HFFc6 (cell line): ENCODE data around the gene ZNF888. TPM values are rescaled to one million over a fixed set of nuclear protein-coding genes. Genes with fewer than 3 reads are reported as not detected.
"Not testable (repeated sequence)": the region's sequence is repeated elsewhere in the genome, so short reads cannot be mapped to it uniquely, and the experiment has no call there.

ENCODE experiments used
- DNase-seq: peaks from one replicate; pipeline ENCODE4 v3.0.0-alpha.2; 2018
- H3K27ac Mint-ChIP-seq: 2 replicates; pipeline ENCODE4 v1.8.0; 2020; ENCODE audit warnings: mild to moderate bottlenecking, mixed read lengths
- H3K27me3 Mint-ChIP-seq: 2 replicates; pipeline ENCODE4 v1.8.0; 2021; ENCODE audit warnings: mild to moderate bottlenecking, moderate library complexity, mixed read lengths; ENCODE audit not compliant: insufficient read depth
- H3K36me3 Mint-ChIP-seq: 2 replicates; pipeline ENCODE4 v1.8.0; 2021; ENCODE audit warnings: low read depth, mixed read lengths
- H3K4me1 Mint-ChIP-seq: 2 replicates; pipeline ENCODE4 v1.8.0; 2020; ENCODE audit warnings: low read depth, mixed read lengths
- H3K4me3 Mint-ChIP-seq: 2 replicates; pipeline ENCODE4 v1.8.0; 2020; ENCODE audit warnings: mild to moderate bottlenecking, moderate library complexity, mixed read lengths
- H3K9me3 Mint-ChIP-seq: 2 replicates; pipeline ENCODE4 v1.8.0; 2020; ENCODE audit warnings: mild to moderate bottlenecking, mixed read lengths
- CTCF ChIP-seq: fragments of 200-600 bp; sonication (generic); IDR thresholded peaks from 2 replicates; pipeline ENCODE4 v1.5.0; 2021; ENCODE audit warnings: antibody characterized with exemption, mild to moderate bottlenecking
- total RNA-seq, 6 experiments: library from RNA; stranded (reverse); fragmentation: NEBNext Ultra II Directional; extraction: Animal tissue kit (Norgen Biotek cat#: 25700); gene quantifications; 2 replicates in 1 of 6; 3 replicates in 5 of 6; pipeline ENCODE4 v1.2.3, GENCODE V29; 2021

Gene ZNF888
- total RNA-seq, 6 experiments from 2014 or later, result 2.2 to 3.1 (median 2.8) TPM

GRCh38 chr19:52891336-52891735 is 31.9 kb downstream of the ZNF888 start:
- Mint-ChIP-seq H3K27ac (no peak overlapping the region), H3K27me3 (no peaks in the 10 kb centered on the region), H3K36me3 (peaks cover 65% of the 10 kb centered on the region), H3K4me1 (no peaks in the 10 kb centered on the region), H3K9me3 (peaks cover 26% of the 10 kb centered on the region), H3K4me3 (no peak overlapping the region)
- no peak for TF ChIP-seq CTCF
- DNase-seq, result no peak

- H3K4me3 Mint-ChIP-seq, result no peak overlapping the region
- H3K36me3 Mint-ChIP-seq, result peaks cover 67% of the 10 kb centered on the region
- no peak for DNase-seq
- no peak for TF ChIP-seq CTCF
- H3K9me3 Mint-ChIP-seq, result peaks cover 28% of the 10 kb centered on the region
- H3K27ac Mint-ChIP-seq, result no peak overlapping the region
- no peaks in the 10 kb centered on the region for H3K27me3 Mint-ChIP-seq
- no peaks in the 10 kb centered on the region for H3K4me1 Mint-ChIP-seq
These were observed 33.3 kb downstream of the ZNF888 start for GRCh38 chr19:52889931-52890330.

- Mint-ChIP-seq H3K36me3 (peaks cover 67% of the 10 kb centered on the region), H3K4me1 (no peaks in the 10 kb centered on the region), H3K27me3 (no peaks in the 10 kb centered on the region; the same call in 1 of the 2 replicates), H3K27ac (no peak overlapping the region), H3K4me3 (no peak overlapping the region), H3K9me3 (peaks cover 34% of the 10 kb centered on the region)
- DNase-seq, result no peak
- TF ChIP-seq CTCF, result no peak
These were observed 34.2 kb downstream of the ZNF888 start for GRCh38 chr19:52889076-52889475.

- Mint-ChIP-seq H3K36me3 (peaks cover 78% of the 10 kb centered on the region), H3K27me3 (no peaks in the 10 kb centered on the region; the same call in 1 of the 2 replicates), H3K27ac (no peak overlapping the region), H3K4me1 (no peaks in the 10 kb centered on the region), H3K4me3 (no peak overlapping the region), H3K9me3 (peaks cover 82% of the 10 kb centered on the region)
- no peak for DNase-seq
- no peak for TF ChIP-seq CTCF
These were observed 42.3 kb downstream of the ZNF888 start for GRCh38 chr19:52880895-52881389.

- H3K27me3 Mint-ChIP-seq, H3K4me3 Mint-ChIP-seq, H3K4me1 Mint-ChIP-seq, DNase-seq, H3K27ac Mint-ChIP-seq: not testable (repeated sequence)
- Mint-ChIP-seq H3K36me3 (peaks cover 38% of the 10 kb centered on the region), H3K9me3 (peaks cover 54% of the 10 kb centered on the region)
These were observed 50.2 kb downstream of the ZNF888 start for GRCh38 chr19:52872996-52873395.

GRCh38 chr19:52871466-52871865 is 51.8 kb downstream of the ZNF888 start:
- peaks cover 33% of the 10 kb centered on the region for H3K36me3 Mint-ChIP-seq
- no peak for TF ChIP-seq CTCF
- H3K27ac Mint-ChIP-seq, result no peak overlapping the region
- no peaks in the 10 kb centered on the region for H3K4me1 Mint-ChIP-seq
- peaks cover 47% of the 10 kb centered on the region for H3K9me3 Mint-ChIP-seq
- no peaks in the 10 kb centered on the region; the same call in 1 of the 2 replicates for H3K27me3 Mint-ChIP-seq
- DNase-seq, result no peak
- no peak overlapping the region for H3K4me3 Mint-ChIP-seq

GRCh38 chr19:52868031-52868430 is 55.2 kb downstream of the ZNF888 start:
- not testable (repeated sequence) for H3K4me1 Mint-ChIP-seq
- peaks cover 28% of the 10 kb centered on the region for H3K9me3 Mint-ChIP-seq

GRCh38 chr19:52857378-52858191 is 65.6 kb downstream of the ZNF888 start, which contains the start of gene ZNF468:
ZNF468 (minus strand) TSS chr19:52857619; CDS start chr19:52854272, 3,347 bp downstream.
- Mint-ChIP-seq H3K9me3 (peaks cover 13% of the 10 kb centered on the region), H3K27ac (peak within 1 kb of the TSS; percentile 76), H3K36me3 (peaks cover 38% of the 10 kb centered on the region), H3K4me3 (peak within 1 kb of the TSS; percentile 91), H3K4me1 (peaks cover 29% of the 10 kb centered on the region)
- H3K27me3 Mint-ChIP-seq, result not testable (repeated sequence)
- peak; percentile 70 for DNase-seq

More at GRCh38 chr19:52868031-52868430, 55.2 kb downstream of the ZNF888 start:
- peaks cover 16% of the 10 kb centered on the region for H3K36me3 Mint-ChIP-seq
- not testable (repeated sequence) for H3K27ac Mint-ChIP-seq, H3K27me3 Mint-ChIP-seq, H3K4me3 Mint-ChIP-seq, DNase-seq
